A549 (cell line): ENCODE data around the gene CDC42SE2. TPM values are rescaled to one million over a fixed set of nuclear protein-coding genes. Genes with fewer than 3 reads are reported as not detected.

Experiments used
- ATAC-seq, 2 experiments: fragments of 200-7000 bp in 1 of 2; fragments of >200 bp in 1 of 2; cut with Nextera tagmentation in 1 of 2; cut with Tn5 transposase in 1 of 2; 3 replicates each; pipeline versions ENCODE4 v1.8.0 to v1.9.1; 2018 to 2020; ENCODE audit warnings: mild to moderate bottlenecking in 1 of 2, moderate library complexity in 1 of 2
- CTCF ChIA-PET: fragments of 300-600 bp; sonication (Branson Sonifier 250); formaldehyde crosslinking; extraction: SDS; loops from one replicate; lab custom pipeline; 2021; ENCODE audit warnings: antibody characterized with exemption, inconsistent platforms; lab: Yijun Ruan, JAX
- POLR2A ChIA-PET: fragments of 350-600 bp; formaldehyde crosslinking; extraction: SDS; loops from one replicate; lab custom pipeline; 2021; ENCODE audit warnings: antibody characterized with exemption, inconsistent platforms; lab: Yijun Ruan, JAX
- DNase-seq, 2 experiments: peaks; one replicate each; pipeline versions ENCODE4 v3.0.0 to v3.0.0-alpha.2; 2011 to 2016; ENCODE audit warnings: low read depth in 1 of 2, low spot score in 1 of 2
- FAIRE-seq: peaks from 2 replicates; lab custom pipeline; 2011; peaks lifted over from hg19 to GRCh38; lab: Jason Lieb, UNC
- H3K27ac ChIP-seq, 2 experiments: fragments of >200 bp; sonication (Bioruptor Twin); formaldehyde crosslinking; 3 replicates each; pipeline ENCODE4 v1.5.1; 2016 to 2017
- H3K4me1 ChIP-seq: fragments of >200 bp; sonication (Bioruptor Twin); formaldehyde crosslinking; 3 replicates; pipeline ENCODE4 v1.6.1; 2016
- H3K4me2 ChIP-seq: fragments of >200 bp; sonication (Bioruptor Twin); formaldehyde crosslinking; 3 replicates; pipeline ENCODE4 v1.6.1; 2016
- H3K4me3 ChIP-seq: fragments of >200 bp; sonication (Bioruptor Twin); formaldehyde crosslinking; 3 replicates; pipeline ENCODE4 v1.5.1; 2016
- H3K9me3 ChIP-seq: fragments of >200 bp; sonication (Bioruptor Twin); formaldehyde crosslinking; 3 replicates; pipeline ENCODE4 v1.6.1; 2016
- CBX2 ChIP-seq: fragments of 200-600 bp; sonication (generic); IDR thresholded peaks from 2 replicates; pipeline ENCODE4 v1.6.1; 2016; ENCODE audit warnings: low read depth, mild to moderate bottlenecking, borderline replicate concordance
- CEBPB ChIP-seq, 2 experiments: fragments of >200 bp in 1 of 2; sonication (Bioruptor Twin) in 1 of 2; formaldehyde crosslinking in 1 of 2; IDR thresholded peaks; 2 replicates each; pipeline ENCODE4 v1.6.1; 2012 to 2016
- FOSL2 ChIP-seq, 2 experiments: fragments of 450-650 bp in 1 of 2; fragments of >200 bp in 1 of 2; sonication (Bioruptor Twin) in 1 of 2; formaldehyde crosslinking; IDR thresholded peaks; 2 replicates each; pipeline versions ENCODE4 v1.5.0 to v1.6.1; 2016 to 2020; ENCODE audit warnings: mild to moderate bottlenecking in 1 of 2, moderate library complexity in 1 of 2
- FOXS1 ChIP-seq: fragments of 250-450 bp; sonication (Bioruptor Pico); IDR thresholded peaks from 2 replicates; pipeline ENCODE4 v1.5.0; 2020; ENCODE audit warnings: mild to moderate bottlenecking, moderate library complexity
- KDM1A ChIP-seq: fragments of 200-600 bp; sonication (generic); IDR thresholded peaks from 2 replicates; pipeline ENCODE4 v1.6.1; 2016; ENCODE audit warnings: low read depth, mild to moderate bottlenecking
- NFE2L2 ChIP-seq: fragments of 150-350 bp; conservative IDR thresholded peaks from 2 replicates; pipeline ENCODE4 v1.6.1; 2014; ENCODE audit warnings: low read length
- RAD21 ChIP-seq, 2 experiments: fragments of >200 bp in 1 of 2; sonication (Bioruptor Twin) in 1 of 2; formaldehyde crosslinking in 1 of 2; IDR thresholded peaks in 1 of 2; conservative IDR thresholded peaks in 1 of 2; 2 replicates in 1 of 2; 3 replicates in 1 of 2; pipeline ENCODE4 v1.6.1; 2012 to 2018; ENCODE audit warnings: inconsistent platforms in 1 of 2
- RARB ChIP-seq: fragments of 250-450 bp; sonication (Bioruptor Pico); IDR thresholded peaks from 2 replicates; pipeline ENCODE4 v1.8.0; 2021; ENCODE audit warnings: mild to moderate bottlenecking, moderate library complexity
- RCOR1 ChIP-seq: fragments of 150-350 bp; IDR thresholded peaks from 2 replicates; pipeline ENCODE4 v1.6.1; 2014; ENCODE audit warnings: antibody characterized with exemption, low read length, low read depth
- SMC3 ChIP-seq: fragments of >200 bp; sonication (Bioruptor Twin); formaldehyde crosslinking; IDR thresholded peaks from 3 replicates; pipeline ENCODE4 v1.6.1; 2018; ENCODE audit warnings: inconsistent platforms
- ZSCAN20 ChIP-seq: fragments of 250-450 bp; sonication (Bioruptor Pico); IDR thresholded peaks from 2 replicates; pipeline ENCODE4 v1.8.0; 2022; ENCODE audit warnings: mild to moderate bottlenecking, moderate library complexity
- WGBS: methylation state at CpG from one replicate; pipeline ENCODE4 v1.1.6; 2017; ENCODE audit errors: missing lambda C conversion rate; 5-methylcytosine and 5-hydroxymethylcytosine counted together
- polyA plus RNA-seq, 4 experiments: library from polyadenylated mRNA; depleted of rRNA in 3 of 4; stranded (reverse); fragments of >200 nt; fragmentation: RNase III in 1 of 4; extraction: RNeasy Plus Mini Kit Qiagen cat#74134 plus additional on column Dnase treatment in 1 of 4; gene quantifications; 2 replicates in 3 of 4; 3 replicates in 1 of 4; pipeline ENCODE4 v1.2.3, GENCODE V29; 2011 to 2017
- TF ChIP-seq, protein P1 (sequence below): IDR thresholded peaks from 2 replicates; pipeline ENCODE4 v1.6.1; 2012
- TF ChIP-seq, protein P2 (sequence below): fragments of >200 bp; sonication (Bioruptor Twin); formaldehyde crosslinking; IDR thresholded peaks from 3 replicates; pipeline ENCODE4 v1.5.1; 2016
- TF ChIP-seq, protein P3 (sequence below): fragments of >200 bp; sonication (Bioruptor Twin); formaldehyde crosslinking; IDR thresholded peaks from 3 replicates; pipeline ENCODE4 v1.6.1; 2016

The CDC42SE2 gene
- polyA plus RNA-seq, 2 of the 4 experiments (the other 2 are of a cell fraction): 25.8 to 66.4 TPM

DNA sequence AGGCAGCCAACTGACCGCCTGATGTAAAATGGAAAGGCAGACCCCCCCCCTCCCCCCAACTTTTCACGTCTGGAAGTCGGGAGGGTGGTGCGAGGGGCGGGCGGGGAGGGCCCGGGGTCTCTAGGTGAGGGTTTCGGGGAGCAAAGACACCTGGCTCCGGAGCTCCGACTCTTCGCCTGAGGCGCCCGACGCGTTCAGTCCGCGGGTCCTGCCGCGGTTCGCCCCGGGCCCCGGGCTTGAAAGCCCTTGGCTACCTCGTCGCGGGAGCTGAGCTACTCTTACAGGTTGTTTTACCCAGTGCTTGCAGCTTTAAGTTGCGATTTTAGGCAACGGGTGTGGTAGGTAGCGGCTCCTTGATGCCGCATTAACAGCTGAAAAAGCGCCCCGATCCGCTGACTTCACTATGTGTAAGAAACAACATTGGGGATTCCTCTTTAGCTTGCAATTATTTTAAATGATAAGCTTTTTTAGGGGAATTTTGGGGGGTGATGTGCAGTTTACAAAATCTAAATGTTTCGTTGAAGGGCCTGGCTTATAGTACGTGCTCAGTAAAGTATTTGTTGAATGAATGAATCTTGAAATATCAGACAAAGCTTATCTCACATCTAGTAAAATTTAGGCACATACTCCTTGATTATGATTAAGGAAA, 722 bp downstream of the CDC42SE2 start:
- CTCF ChIA-PET: interaction anchor here (0.6 to 3.0 kb wide), 13 partner anchors 10 to 142 kb away, joined by 3 to 19 read pairs (median 4); partner anchors contain the start of gene HINT1
- POLR2A ChIA-PET: interaction anchor here (0.5 to 3.6 kb wide), 15 partner anchors 11 to 302 kb away, joined by 3 to 27 read pairs (median 5); partner anchors contain the start of gene HINT1
- peak; percentile 50 to 55 for ATAC-seq
- Histone ChIP-seq H3K9me3 (no peaks in the 10 kb centered on the region), H3K4me3 (peak overlapping the region; percentile 97), H3K4me1 (peaks cover 26% of the 10 kb centered on the region; the same call in 2 of the 3 replicates), H3K27ac (peak overlapping the region; percentile 98 to 99), H3K4me2 (peak overlapping the region; percentile 77)
- TF ChIP-seq, protein P1, sequence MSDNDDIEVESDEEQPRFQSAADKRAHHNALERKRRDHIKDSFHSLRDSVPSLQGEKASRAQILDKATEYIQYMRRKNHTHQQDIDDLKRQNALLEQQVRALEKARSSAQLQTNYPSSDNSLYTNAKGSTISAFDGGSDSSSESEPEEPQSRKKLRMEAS: no peak; the same call in 1 of the 2 replicates
- 0 out of 2 replicates have a peak, but pooled peaks have one; percentile 64 for TF ChIP-seq KDM1A
- no peak for FAIRE-seq
- under 1% methylated on average over 26 of the region's 34 CpGs for WGBS
- DNase-seq: peak in 1 of 2 experiments; percentile 47

DNA sequence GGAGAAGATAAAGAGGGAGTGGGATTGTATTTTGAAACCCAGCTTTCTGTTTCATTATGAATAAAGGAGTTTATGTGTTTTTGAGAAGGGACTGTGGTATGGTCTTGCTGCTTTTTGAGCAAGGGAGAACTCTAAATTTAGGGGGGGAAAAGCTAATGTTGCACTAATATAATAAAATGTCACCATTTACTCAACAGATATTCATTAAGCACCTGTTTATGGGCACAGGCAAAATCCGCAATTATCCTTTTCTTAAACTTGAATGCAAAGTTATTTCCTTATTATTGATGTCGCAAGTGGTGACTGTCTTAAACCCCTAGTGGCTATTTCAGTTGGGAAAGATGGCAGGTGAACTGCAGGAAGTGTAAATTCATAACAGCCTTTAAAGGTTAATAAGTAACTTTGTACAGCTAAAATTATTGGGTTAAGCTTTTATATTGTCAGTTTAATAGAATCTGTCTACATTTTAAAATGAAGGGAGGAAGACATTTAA, 1.5 kb downstream of the CDC42SE2 start:
- ChIA-PET CTCF (interaction anchor here (0.6 to 3.0 kb wide), 16 partner anchors 9 to 166 kb away, joined by 3 to 19 read pairs (median 4); partner anchors contain the start of gene HINT1), POLR2A (interaction anchor here (1.4 to 3.6 kb wide), 8 partner anchors 10 to 100 kb away, joined by 4 to 27 read pairs (median 6); partner anchors contain the start of gene HINT1)
- Histone ChIP-seq H3K4me3 (peak overlapping the region; percentile 97), H3K9me3 (no peaks in the 10 kb centered on the region), H3K4me2 (peak overlapping the region; percentile 77), H3K4me1 (peaks cover 34% of the 10 kb centered on the region), H3K27ac (peak overlapping the region; percentile 52 to 99; a peak in 5 of 6 replicates)
- peak; percentile 24; the same call in 1 of the 3 replicates for TF ChIP-seq SMC3
- peak; percentile 36; the same call in 1 of the 2 replicates for TF ChIP-seq ZSCAN20 (CRISPR knock-in tag)
- TF ChIP-seq, protein P2, sequence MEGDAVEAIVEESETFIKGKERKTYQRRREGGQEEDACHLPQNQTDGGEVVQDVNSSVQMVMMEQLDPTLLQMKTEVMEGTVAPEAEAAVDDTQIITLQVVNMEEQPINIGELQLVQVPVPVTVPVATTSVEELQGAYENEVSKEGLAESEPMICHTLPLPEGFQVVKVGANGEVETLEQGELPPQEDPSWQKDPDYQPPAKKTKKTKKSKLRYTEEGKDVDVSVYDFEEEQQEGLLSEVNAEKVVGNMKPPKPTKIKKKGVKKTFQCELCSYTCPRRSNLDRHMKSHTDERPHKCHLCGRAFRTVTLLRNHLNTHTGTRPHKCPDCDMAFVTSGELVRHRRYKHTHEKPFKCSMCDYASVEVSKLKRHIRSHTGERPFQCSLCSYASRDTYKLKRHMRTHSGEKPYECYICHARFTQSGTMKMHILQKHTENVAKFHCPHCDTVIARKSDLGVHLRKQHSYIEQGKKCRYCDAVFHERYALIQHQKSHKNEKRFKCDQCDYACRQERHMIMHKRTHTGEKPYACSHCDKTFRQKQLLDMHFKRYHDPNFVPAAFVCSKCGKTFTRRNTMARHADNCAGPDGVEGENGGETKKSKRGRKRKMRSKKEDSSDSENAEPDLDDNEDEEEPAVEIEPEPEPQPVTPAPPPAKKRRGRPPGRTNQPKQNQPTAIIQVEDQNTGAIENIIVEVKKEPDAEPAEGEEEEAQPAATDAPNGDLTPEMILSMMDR: peak; percentile 29; the same call in 2 of the 3 replicates
- TF ChIP-seq FOSL2 (IDR thresholded peaks at IDR 0.05): no peak
- TF ChIP-seq FOSL2 (CRISPR knock-in tag; IDR thresholded peaks at IDR 0.05): 0 out of 2 replicates have a peak, but pooled peaks have one; percentile 33
- TF ChIP-seq RCOR1: no peak
- no peak for TF ChIP-seq FOXS1 (CRISPR knock-in tag)
- TF ChIP-seq, protein P3, sequence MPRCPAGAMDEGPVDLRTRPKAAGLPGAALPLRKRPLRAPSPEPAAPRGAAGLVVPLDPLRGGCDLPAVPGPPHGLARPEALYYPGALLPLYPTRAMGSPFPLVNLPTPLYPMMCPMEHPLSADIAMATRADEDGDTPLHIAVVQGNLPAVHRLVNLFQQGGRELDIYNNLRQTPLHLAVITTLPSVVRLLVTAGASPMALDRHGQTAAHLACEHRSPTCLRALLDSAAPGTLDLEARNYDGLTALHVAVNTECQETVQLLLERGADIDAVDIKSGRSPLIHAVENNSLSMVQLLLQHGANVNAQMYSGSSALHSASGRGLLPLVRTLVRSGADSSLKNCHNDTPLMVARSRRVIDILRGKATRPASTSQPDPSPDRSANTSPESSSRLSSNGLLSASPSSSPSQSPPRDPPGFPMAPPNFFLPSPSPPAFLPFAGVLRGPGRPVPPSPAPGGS: no peak
- TF ChIP-seq RAD21 (conservative IDR thresholded peaks at IDR 0.05 in 1 of 2, IDR thresholded peaks at IDR 0.05 in 1 of 2): peak; percentile 26 to 33; a peak in 3 of 5 replicates
- peak; percentile 77 to 89; a peak in 3 of 4 replicates for TF ChIP-seq CEBPB (IDR thresholded peaks at IDR 0.05)
- FAIRE-seq (no peak), DNase-seq (peak; percentile 56 to 76), ATAC-seq (no peak)
- 1% methylated on average over 2 of the region's 2 CpGs for WGBS

DNA sequence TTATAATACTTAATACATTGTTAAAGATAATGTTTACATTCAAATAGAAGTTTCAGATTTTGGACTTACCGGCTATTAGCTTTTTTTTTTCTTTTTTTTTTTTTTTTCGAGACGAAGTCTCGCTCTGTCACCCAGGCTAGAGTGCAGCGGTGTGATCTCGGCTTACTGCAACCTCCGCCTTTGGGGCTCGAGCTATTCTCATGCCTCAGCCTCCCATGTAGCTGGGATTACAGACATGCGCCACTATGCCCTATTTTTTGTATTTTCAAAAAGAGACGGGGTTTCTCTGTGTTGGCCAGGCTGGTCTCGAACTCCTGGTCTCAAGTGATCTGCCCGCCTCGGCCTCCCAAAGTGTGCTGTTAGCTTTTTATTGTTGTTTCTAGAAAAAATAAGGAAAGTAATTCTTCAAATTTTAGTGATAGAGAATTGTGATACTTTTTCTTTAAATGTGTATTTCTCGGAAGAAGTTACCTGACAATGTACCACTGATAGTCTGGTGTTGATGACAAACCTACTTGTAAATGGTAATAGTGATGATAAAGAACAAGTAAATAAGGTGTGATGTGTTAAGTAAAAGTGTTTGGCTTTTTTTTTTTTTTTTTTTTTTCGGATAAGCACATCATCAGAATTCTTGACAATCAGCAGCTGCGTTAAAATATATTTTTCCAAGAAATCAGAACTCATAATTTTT, 2.7 kb downstream of the CDC42SE2 start:
- peak overlapping the region; percentile 77 for H3K4me2 ChIP-seq
- H3K27ac ChIP-seq: no peak overlapping the region
- FAIRE-seq (no peak), ATAC-seq (no peak), DNase-seq (no peak)
- ChIA-PET POLR2A (interaction anchor here (0.6 to 3.6 kb wide), 5 partner anchors 11 to 88 kb away, joined by 3 to 27 read pairs (median 4); no protein-coding TSS in a partner anchor), CTCF (interaction anchor here (0.7 to 3.0 kb wide), 7 partner anchors 10 to 153 kb away, joined by 3 to 19 read pairs (median 4); partner anchors contain the start of gene HINT1)
- H3K4me1 ChIP-seq: peaks cover 45% of the 10 kb centered on the region
- H3K4me3 ChIP-seq: no peak overlapping the region
- no peak for TF ChIP-seq CEBPB (IDR thresholded peaks at IDR 0.05)
- no peak for TF ChIP-seq RARB (CRISPR knock-in tag)
- no peak for TF ChIP-seq NFE2L2
- TF ChIP-seq CBX2: no peak
- 87% methylated on average over 16 of the region's 16 CpGs for WGBS
- H3K9me3 ChIP-seq: no peaks in the 10 kb centered on the region
